ENCODE data around the gene TRAF5. TPM values are rescaled to one million over a fixed set of nuclear protein-coding genes. Genes with fewer than 3 reads are reported as not detected.

The TRAF5 gene
- total and polyA plus RNA-seq, 2 donors from 2014 or later, result 4.8 to 22.1 TPM

DNA sequence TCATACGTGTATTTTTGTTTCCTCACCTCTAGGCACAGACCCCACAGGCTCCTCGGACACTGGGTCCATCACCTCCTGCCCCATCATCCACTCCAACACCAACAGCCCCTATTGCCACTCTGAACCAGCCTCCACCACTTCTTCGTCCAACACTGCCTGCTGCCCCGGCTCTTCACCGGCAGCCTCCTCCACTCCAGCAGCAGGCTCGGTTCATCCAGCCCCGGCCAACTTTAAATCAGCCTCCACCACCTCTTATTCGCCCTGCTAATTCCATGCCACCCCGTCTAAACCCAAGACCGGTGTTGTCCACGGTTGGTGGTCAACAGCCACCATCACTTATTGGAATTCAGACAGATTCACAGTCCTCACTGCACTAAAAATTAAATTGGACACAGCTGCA, 13.2 kb upstream of the TRAF5 start:
- DNase-seq (no peak), FAIRE-seq (no peak)
- H3K9me3 ChIP-seq (ENCODE audit: control insufficient read depth in 2 of 3, insufficient read depth in 1 of 3, low read length in 3 of 3), result no peaks in the 10 kb centered on the region
- H3K4me1 ChIP-seq (ENCODE audit: control insufficient read depth in 2 of 3, insufficient read depth in 2 of 3, low read depth in 1 of 3, low read length in 3 of 3), result peaks cover 0 to 5% (median 0%) of the 10 kb centered on the region in 3 donors
- H3K36me3 ChIP-seq (ENCODE audit: control insufficient read depth in 2 of 3, insufficient read depth in 3 of 3, low read length in 3 of 3), result peaks cover 8 to 20% (median 20%) of the 10 kb centered on the region in 3 donors
- H3K27ac ChIP-seq (ENCODE audit: low read depth in 2 of 2, low read length in 2 of 2), result no peak overlapping the region
- no peak overlapping the region for H3K9ac ChIP-seq (ENCODE audit: low read length in 3 of 3)
- no peaks in the 10 kb centered on the region for H3K27me3 ChIP-seq (ENCODE audit: control insufficient read depth, insufficient read depth, low read length)
- TF ChIP-seq, protein P1, sequence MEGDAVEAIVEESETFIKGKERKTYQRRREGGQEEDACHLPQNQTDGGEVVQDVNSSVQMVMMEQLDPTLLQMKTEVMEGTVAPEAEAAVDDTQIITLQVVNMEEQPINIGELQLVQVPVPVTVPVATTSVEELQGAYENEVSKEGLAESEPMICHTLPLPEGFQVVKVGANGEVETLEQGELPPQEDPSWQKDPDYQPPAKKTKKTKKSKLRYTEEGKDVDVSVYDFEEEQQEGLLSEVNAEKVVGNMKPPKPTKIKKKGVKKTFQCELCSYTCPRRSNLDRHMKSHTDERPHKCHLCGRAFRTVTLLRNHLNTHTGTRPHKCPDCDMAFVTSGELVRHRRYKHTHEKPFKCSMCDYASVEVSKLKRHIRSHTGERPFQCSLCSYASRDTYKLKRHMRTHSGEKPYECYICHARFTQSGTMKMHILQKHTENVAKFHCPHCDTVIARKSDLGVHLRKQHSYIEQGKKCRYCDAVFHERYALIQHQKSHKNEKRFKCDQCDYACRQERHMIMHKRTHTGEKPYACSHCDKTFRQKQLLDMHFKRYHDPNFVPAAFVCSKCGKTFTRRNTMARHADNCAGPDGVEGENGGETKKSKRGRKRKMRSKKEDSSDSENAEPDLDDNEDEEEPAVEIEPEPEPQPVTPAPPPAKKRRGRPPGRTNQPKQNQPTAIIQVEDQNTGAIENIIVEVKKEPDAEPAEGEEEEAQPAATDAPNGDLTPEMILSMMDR (IDR thresholded peaks at IDR 0.05; ENCODE audit: borderline replicate concordance, extremely low read depth, insufficient read depth), result no peak
- intact Hi-C loops (cut with DNase I), result no loop called here
- no peak overlapping the region for H3K4me3 ChIP-seq (ENCODE audit: low read length in 3 of 3)

DNA sequence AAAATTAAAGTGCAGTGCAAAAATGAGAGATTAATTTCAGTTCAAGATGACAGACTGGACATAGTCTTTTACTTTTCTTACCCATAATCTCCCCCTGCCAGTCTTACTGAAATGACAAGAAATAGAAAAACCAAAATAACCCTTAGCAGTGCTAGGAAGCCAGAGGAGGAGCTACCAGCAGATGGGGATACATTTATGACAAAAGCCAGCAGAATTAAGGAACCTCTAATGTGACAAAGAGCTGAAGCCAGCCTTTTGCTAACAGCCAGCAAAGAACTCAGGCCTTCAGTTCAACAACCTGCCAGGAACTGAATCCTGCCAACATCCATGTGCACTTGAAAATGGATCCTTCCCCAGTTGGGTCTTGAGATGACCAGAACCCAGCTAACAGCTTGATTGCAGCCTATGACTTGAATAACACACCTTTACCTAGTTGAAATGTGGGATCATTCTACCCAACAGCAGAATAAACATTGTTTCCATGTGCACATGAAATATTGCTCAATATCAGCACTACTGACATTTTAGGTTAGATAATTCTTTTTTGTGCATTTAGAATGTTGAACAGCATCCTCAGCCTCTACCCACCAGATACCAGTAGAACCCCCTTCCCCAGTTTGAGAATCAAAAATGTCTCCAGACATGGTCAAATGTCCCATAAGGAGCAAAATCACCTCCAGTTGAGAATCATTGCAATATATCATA, 7.9 kb upstream of the TRAF5 start:
- Histone ChIP-seq H3K4me3 (ENCODE audit: low read length in 3 of 3) (no peak overlapping the region), H3K9ac (ENCODE audit: low read length in 3 of 3) (no peak overlapping the region), H3K4me1 (ENCODE audit: control insufficient read depth in 2 of 3, insufficient read depth in 2 of 3, low read depth in 1 of 3, low read length in 3 of 3) (no peaks in the 10 kb centered on the region), H3K9me3 (ENCODE audit: control insufficient read depth in 2 of 3, insufficient read depth in 1 of 3, low read length in 3 of 3) (no peaks in the 10 kb centered on the region), H3K27me3 (ENCODE audit: control insufficient read depth, insufficient read depth, low read length) (no peaks in the 10 kb centered on the region), H3K27ac (ENCODE audit: low read depth in 2 of 2, low read length in 2 of 2) (no peak overlapping the region), H3K36me3 (ENCODE audit: control insufficient read depth in 2 of 3, insufficient read depth in 3 of 3, low read length in 3 of 3) (peaks cover 6% of the 10 kb centered on the region in 3 donors)
- TF ChIP-seq, protein P1 (IDR thresholded peaks at IDR 0.05; ENCODE audit: borderline replicate concordance, extremely low read depth, insufficient read depth), result no peak
- intact Hi-C loops (cut with DNase I), result no loop called here
- no peak for FAIRE-seq
- no peak for DNase-seq

DNA sequence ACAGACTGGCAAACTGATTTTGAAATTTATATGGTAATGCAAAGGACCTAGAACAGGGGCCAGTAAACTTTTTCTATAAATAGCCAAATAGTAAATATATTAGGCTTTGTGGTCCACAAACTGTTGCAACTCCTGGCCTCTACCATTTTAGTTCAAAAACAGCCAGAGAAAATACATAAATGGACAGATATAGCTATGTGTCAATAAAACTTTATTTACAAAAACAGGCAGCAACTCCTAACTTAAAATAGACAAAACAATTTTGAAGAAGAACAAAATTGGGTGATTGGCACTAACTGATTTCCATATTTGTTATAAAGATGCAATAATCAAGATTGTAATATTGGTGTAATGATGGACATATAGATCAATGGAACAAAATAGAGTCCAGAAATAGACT, 6.7 kb upstream of the TRAF5 start:
- FAIRE-seq, result no peak
- no peaks in the 10 kb centered on the region for H3K9me3 ChIP-seq (ENCODE audit: control insufficient read depth in 2 of 3, insufficient read depth in 1 of 3, low read length in 3 of 3)
- H3K4me3 ChIP-seq (ENCODE audit: low read length in 3 of 3), result no peak overlapping the region
- peaks cover 2 to 4% (median 3%) of the 10 kb centered on the region in 3 donors for H3K36me3 ChIP-seq (ENCODE audit: control insufficient read depth in 2 of 3, insufficient read depth in 3 of 3, low read length in 3 of 3)
- H3K4me1 ChIP-seq (ENCODE audit: control insufficient read depth in 2 of 3, insufficient read depth in 2 of 3, low read depth in 1 of 3, low read length in 3 of 3), result no peaks in the 10 kb centered on the region
- DNase-seq, result no peak
- intact Hi-C loops (cut with DNase I), result no loop called here
- TF ChIP-seq, protein P1 (IDR thresholded peaks at IDR 0.05; ENCODE audit: borderline replicate concordance, extremely low read depth, insufficient read depth), result no peak
- no peaks in the 10 kb centered on the region for H3K27me3 ChIP-seq (ENCODE audit: control insufficient read depth, insufficient read depth, low read length)
- no peak overlapping the region for H3K27ac ChIP-seq (ENCODE audit: low read depth in 2 of 2, low read length in 2 of 2)
- no peak overlapping the region for H3K9ac ChIP-seq (ENCODE audit: low read length in 3 of 3)

Data from kidney (tissue), 14 donors.